ENCODE data around the gene CBLC. TPM values are rescaled to one million over a fixed set of nuclear protein-coding genes. Genes with fewer than 3 reads are reported as not detected.

The CBLC gene
- total RNA-seq, 1 experiment from 2014 or later = 53.6 TPM

GRCh38 chr19:44812142-44812718, 34.5 kb downstream of the CBLC start:
- H3K4me1 ChIP-seq (replicated peaks; ENCODE audit: insufficient read depth) = peaks cover 24% of the 10 kb centered on the region
- H2AFZ ChIP-seq = no peak overlapping the region
- intact Hi-C loops (cut with micrococcal nuclease; ENCODE audit: unreplicated experiment) = no loop called here
- no peak overlapping the region for H3K4me3 ChIP-seq
- H3K79me2 ChIP-seq (ENCODE audit: low read depth) = peaks cover 14% of the 10 kb centered on the region
- no peak overlapping the region for H3K4me2 ChIP-seq
- ChIA-PET CTCF (no interaction called here), POLR2A (ENCODE audit: unreplicated experiment) (interaction anchor here (0.7 kb wide), 1 partner anchor 79 kb away, joined by 3 read pairs; the partner anchor contains the start of gene TOMM40)
- DNase-seq = no peak
- peaks cover 12% of the 10 kb centered on the region for H4K20me1 ChIP-seq (ENCODE audit: insufficient read depth)
- no peaks in the 10 kb centered on the region for H3K27me3 ChIP-seq (ENCODE audit: insufficient read depth, low read depth)
- BruUV-seq (replicated peaks) = no TSS peak
- peaks cover 34% of the 10 kb centered on the region for H3F3A ChIP-seq (ENCODE audit: insufficient read depth, low read depth)
- no peaks in the 10 kb centered on the region for H3K9me3 ChIP-seq (ENCODE audit: insufficient read depth, low read depth)
- no peak for TF ChIP-seq EZH2 (IDR thresholded peaks at IDR 0.05; ENCODE audit: low read depth)
- TF ChIP-seq, protein P1, sequence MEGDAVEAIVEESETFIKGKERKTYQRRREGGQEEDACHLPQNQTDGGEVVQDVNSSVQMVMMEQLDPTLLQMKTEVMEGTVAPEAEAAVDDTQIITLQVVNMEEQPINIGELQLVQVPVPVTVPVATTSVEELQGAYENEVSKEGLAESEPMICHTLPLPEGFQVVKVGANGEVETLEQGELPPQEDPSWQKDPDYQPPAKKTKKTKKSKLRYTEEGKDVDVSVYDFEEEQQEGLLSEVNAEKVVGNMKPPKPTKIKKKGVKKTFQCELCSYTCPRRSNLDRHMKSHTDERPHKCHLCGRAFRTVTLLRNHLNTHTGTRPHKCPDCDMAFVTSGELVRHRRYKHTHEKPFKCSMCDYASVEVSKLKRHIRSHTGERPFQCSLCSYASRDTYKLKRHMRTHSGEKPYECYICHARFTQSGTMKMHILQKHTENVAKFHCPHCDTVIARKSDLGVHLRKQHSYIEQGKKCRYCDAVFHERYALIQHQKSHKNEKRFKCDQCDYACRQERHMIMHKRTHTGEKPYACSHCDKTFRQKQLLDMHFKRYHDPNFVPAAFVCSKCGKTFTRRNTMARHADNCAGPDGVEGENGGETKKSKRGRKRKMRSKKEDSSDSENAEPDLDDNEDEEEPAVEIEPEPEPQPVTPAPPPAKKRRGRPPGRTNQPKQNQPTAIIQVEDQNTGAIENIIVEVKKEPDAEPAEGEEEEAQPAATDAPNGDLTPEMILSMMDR (conservative IDR thresholded peaks at IDR 0.05) = no peak
- H3K27ac ChIP-seq = no peak overlapping the region
- no peaks in the 10 kb centered on the region for H3K9me2 ChIP-seq (ENCODE audit: insufficient read depth)
- 0 out of 2 replicates have a peak, but pooled peaks cover 10% of the 10 kb centered on the region for H3K36me3 ChIP-seq (ENCODE audit: low read depth)

DNA sequence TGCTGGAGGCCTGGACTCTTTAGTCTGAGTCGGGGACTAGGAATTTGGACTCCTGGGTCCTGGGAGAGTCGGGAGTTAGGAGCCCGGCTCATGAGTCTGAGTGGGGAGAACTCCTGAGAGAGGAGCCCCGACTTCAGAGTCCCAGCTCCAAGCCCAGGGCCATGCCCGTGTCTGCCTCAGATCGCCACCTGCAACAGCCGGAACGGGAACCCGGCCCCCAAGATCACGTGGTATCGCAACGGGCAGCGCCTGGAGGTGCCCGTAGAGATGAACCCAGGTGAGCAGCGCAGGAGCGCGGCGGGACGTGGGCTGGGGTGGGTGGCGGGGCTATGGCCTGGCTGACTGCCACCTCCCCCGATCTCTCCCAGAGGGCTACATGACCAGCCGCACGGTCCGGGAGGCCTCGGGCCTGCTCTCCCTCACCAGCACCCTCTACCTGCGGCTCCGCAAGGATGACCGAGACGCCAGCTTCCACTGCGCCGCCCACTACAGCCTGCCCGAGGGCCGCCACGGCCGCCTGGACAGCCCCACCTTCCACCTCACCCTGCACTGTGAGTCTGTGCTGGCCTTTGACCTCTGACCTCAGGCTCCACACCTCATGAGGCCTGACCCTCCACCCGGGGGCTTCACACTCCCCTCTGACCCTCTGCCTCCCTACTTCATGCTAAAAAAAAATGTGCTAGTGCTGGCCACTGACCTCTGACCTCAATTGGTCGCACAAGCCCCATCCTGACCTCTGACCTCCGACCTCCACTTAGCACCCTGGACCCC, 35.6 kb downstream of the CBLC start:
- BruUV-seq (replicated peaks) = no TSS peak
- H2AFZ ChIP-seq = no peak overlapping the region
- no peak for TF ChIP-seq EZH2 (IDR thresholded peaks at IDR 0.05; ENCODE audit: low read depth)
- TF ChIP-seq, protein P1 (conservative IDR thresholded peaks at IDR 0.05) = no peak
- ChIA-PET POLR2A (ENCODE audit: unreplicated experiment) (interaction anchor here (0.7 kb wide), 1 partner anchor 78 kb away, joined by 3 read pairs; the partner anchor contains the start of gene TOMM40), CTCF (no interaction called here)
- peaks cover 14% of the 10 kb centered on the region for H3K4me1 ChIP-seq (replicated peaks; ENCODE audit: insufficient read depth)
- peaks cover 27% of the 10 kb centered on the region for H3F3A ChIP-seq (ENCODE audit: insufficient read depth, low read depth)
- H4K20me1 ChIP-seq (ENCODE audit: insufficient read depth) = peaks cover 12% of the 10 kb centered on the region
- H3K27ac ChIP-seq = no peak overlapping the region
- H3K79me2 ChIP-seq (ENCODE audit: low read depth) = peaks cover 14% of the 10 kb centered on the region
- no peak for DNase-seq
- H3K9me3 ChIP-seq (ENCODE audit: insufficient read depth, low read depth) = no peaks in the 10 kb centered on the region
- intact Hi-C loops (cut with micrococcal nuclease; ENCODE audit: unreplicated experiment) = no loop called here
- H3K36me3 ChIP-seq (ENCODE audit: low read depth) = 0 out of 2 replicates have a peak, but pooled peaks cover 10% of the 10 kb centered on the region
- no peak overlapping the region for H3K4me3 ChIP-seq
- H3K27me3 ChIP-seq (ENCODE audit: insufficient read depth, low read depth) = no peaks in the 10 kb centered on the region
- no peak overlapping the region for H3K4me2 ChIP-seq
- H3K9me2 ChIP-seq (ENCODE audit: insufficient read depth) = no peaks in the 10 kb centered on the region

DNA sequence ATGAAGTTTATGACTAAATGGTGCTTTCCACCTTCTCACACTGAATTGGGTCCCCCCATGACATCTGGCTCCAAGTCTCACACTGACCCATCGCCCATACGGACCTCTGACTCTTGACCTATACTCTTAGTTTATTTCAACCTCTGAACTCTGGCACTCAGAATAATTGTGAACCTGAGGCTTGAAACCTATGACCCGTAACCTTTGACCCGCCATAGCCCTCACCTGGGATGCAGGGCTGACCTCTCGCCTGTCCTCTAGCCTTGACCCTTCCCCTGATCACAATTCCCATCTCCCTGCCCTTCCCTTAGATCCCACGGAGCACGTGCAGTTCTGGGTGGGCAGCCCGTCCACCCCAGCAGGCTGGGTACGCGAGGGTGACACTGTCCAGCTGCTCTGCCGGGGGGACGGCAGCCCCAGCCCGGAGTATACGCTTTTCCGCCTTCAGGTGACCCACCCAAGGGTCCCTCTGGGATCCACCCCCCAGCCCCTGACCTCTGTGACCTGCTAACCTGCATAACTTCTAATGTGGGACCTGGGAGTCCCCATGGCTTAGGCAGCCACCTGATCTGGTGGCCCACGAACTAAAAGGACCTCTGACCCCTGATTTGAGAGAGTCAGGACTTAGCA, 36.3 kb downstream of the CBLC start:
- BruUV-seq (replicated peaks) = no TSS peak
- POLR2A ChIA-PET (ENCODE audit: unreplicated experiment) = no interaction called here
- no peaks in the 10 kb centered on the region for H3K27me3 ChIP-seq (ENCODE audit: insufficient read depth, low read depth)
- peaks cover 14% of the 10 kb centered on the region for H3K79me2 ChIP-seq (ENCODE audit: low read depth)
- H4K20me1 ChIP-seq (ENCODE audit: insufficient read depth) = peaks cover 12% of the 10 kb centered on the region
- CTCF ChIA-PET = no interaction called here
- no peak for TF ChIP-seq EZH2 (IDR thresholded peaks at IDR 0.05; ENCODE audit: low read depth)
- TF ChIP-seq, protein P1 (conservative IDR thresholded peaks at IDR 0.05) = no peak
- H3K9me2 ChIP-seq (ENCODE audit: insufficient read depth) = no peaks in the 10 kb centered on the region
- no peak overlapping the region for H3K4me2 ChIP-seq
- intact Hi-C loops (cut with micrococcal nuclease; ENCODE audit: unreplicated experiment) = no loop called here
- peaks cover 10% of the 10 kb centered on the region for H3K4me1 ChIP-seq (replicated peaks; ENCODE audit: insufficient read depth)
- 0 out of 2 replicates have a peak, but pooled peaks cover 10% of the 10 kb centered on the region for H3K36me3 ChIP-seq (ENCODE audit: low read depth)
- peaks cover 22% of the 10 kb centered on the region; the same call in 1 of the 2 replicates for H3F3A ChIP-seq (ENCODE audit: insufficient read depth, low read depth)
- no peak overlapping the region for H2AFZ ChIP-seq
- no peak overlapping the region for H3K4me3 ChIP-seq
- H3K9me3 ChIP-seq (ENCODE audit: insufficient read depth, low read depth) = no peaks in the 10 kb centered on the region
- no peak for DNase-seq
- no peak overlapping the region for H3K27ac ChIP-seq

All from PC-9 (cell line).